ENCODE results near the gene KIF26B.

GRCh38 chr1:245448975-245449431 lies 294.2 kb downstream of the KIF26B start:
- TF ChIP-seq CTCF (IDR thresholded peaks at IDR 0.05), result no peak
- TF ChIP-seq POLR2A (IDR thresholded peaks at IDR 0.05), result no peak

All from transverse colon (tissue), 3 donors.